ENCODE results near the gene IGFBP2.

DNA sequence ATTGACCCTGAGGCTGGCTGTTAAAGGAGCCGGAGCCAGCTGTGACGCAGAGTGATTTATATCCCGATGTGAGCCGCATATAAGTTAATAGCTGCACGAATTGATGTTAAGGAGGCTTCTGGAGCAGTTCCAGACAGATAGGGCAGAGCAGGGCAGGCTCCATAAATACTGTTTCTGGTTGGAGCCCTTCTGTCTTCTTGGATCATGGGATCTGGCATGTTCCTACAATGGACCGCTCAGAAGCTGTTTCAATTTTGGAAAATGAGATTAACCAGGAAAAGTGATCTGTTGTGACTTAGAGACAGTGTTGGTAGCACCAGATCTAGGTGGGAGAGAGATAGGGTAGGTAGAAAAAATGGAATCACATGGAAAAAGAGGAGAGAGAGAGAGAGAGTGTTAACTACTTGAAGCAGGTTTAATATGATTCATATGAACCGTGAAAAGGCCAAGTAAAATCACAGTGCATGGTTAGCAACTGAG is 66.9 kb downstream of the IGFBP2 start:
- TF ChIP-seq, protein P1, sequence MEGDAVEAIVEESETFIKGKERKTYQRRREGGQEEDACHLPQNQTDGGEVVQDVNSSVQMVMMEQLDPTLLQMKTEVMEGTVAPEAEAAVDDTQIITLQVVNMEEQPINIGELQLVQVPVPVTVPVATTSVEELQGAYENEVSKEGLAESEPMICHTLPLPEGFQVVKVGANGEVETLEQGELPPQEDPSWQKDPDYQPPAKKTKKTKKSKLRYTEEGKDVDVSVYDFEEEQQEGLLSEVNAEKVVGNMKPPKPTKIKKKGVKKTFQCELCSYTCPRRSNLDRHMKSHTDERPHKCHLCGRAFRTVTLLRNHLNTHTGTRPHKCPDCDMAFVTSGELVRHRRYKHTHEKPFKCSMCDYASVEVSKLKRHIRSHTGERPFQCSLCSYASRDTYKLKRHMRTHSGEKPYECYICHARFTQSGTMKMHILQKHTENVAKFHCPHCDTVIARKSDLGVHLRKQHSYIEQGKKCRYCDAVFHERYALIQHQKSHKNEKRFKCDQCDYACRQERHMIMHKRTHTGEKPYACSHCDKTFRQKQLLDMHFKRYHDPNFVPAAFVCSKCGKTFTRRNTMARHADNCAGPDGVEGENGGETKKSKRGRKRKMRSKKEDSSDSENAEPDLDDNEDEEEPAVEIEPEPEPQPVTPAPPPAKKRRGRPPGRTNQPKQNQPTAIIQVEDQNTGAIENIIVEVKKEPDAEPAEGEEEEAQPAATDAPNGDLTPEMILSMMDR (IDR thresholded peaks at IDR 0.05) = no peak
- TF ChIP-seq POLR2A (IDR thresholded peaks at IDR 0.05) = no peak
